Chondrocyte (in vitro differentiated cells): ENCODE data around the gene RETREG2. TPM values are rescaled to one million over a fixed set of nuclear protein-coding genes. Genes with fewer than 3 reads are reported as not detected.

ENCODE experiments used
- DNase-seq: peaks from one replicate; pipeline ENCODE4 v3.0.0; 2021; ENCODE audit warnings: mixed read lengths, low spot score
- H3K27ac Mint-ChIP-seq: one replicate; pipeline ENCODE4 v1.8.0; 2021; ENCODE audit warnings: mild to moderate bottlenecking, moderate library complexity, mixed read lengths; ENCODE audit not compliant: unreplicated experiment
- H3K27me3 Mint-ChIP-seq: 2 replicates; pipeline ENCODE4 v1.8.0; 2021; ENCODE audit warnings: low read depth, mixed read lengths
- H3K36me3 Mint-ChIP-seq: 2 replicates; pipeline ENCODE4 v1.8.0; 2021; ENCODE audit warnings: low read depth, mixed read lengths
- H3K4me1 Mint-ChIP-seq: 2 replicates; pipeline ENCODE4 v1.8.0; 2021; ENCODE audit warnings: low read depth, mild to moderate bottlenecking, mixed read lengths
- H3K4me3 Mint-ChIP-seq: one replicate; pipeline ENCODE4 v1.8.0; 2021; ENCODE audit warnings: mild to moderate bottlenecking, moderate library complexity, mixed read lengths; ENCODE audit not compliant: unreplicated experiment
- H3K9me3 Mint-ChIP-seq: 2 replicates; pipeline ENCODE4 v1.8.0; 2021; ENCODE audit warnings: low read depth, mixed read lengths
- CTCF ChIP-seq: fragments of 200-600 bp; sonication (generic); IDR thresholded peaks from 2 replicates; pipeline ENCODE4 v1.5.0; 2021; ENCODE audit warnings: antibody characterized with exemption, mild to moderate bottlenecking, moderate library complexity
- total RNA-seq: library from RNA; stranded (reverse); gene quantifications from 3 replicates; pipeline ENCODE4 v1.2.1, GENCODE V29; 2021

Gene RETREG2
- total RNA-seq, 1 donor from 2014 or later = 88.0 TPM

GRCh38 chr2:219209236-219210195, 31.4 kb downstream of the RETREG2 start:
- peak overlapping the region; percentile 22 for H3K27ac Mint-ChIP-seq
- TF ChIP-seq CTCF = no peak
- H3K36me3 Mint-ChIP-seq = peaks cover 14% of the 10 kb centered on the region
- DNase-seq = no peak
- H3K4me1 Mint-ChIP-seq = peaks cover 26% of the 10 kb centered on the region
- no peaks in the 10 kb centered on the region for H3K27me3 Mint-ChIP-seq
- H3K4me3 Mint-ChIP-seq = no peak overlapping the region
- H3K9me3 Mint-ChIP-seq = peaks cover under 1% of the 10 kb centered on the region

GRCh38 chr2:219210196-219210885, 32.3 kb downstream of the RETREG2 start:
- no peak overlapping the region for H3K4me3 Mint-ChIP-seq
- no peak for TF ChIP-seq CTCF
- DNase-seq = no peak
- no peaks in the 10 kb centered on the region for H3K9me3 Mint-ChIP-seq
- H3K36me3 Mint-ChIP-seq = peaks cover 17% of the 10 kb centered on the region
- no peaks in the 10 kb centered on the region for H3K27me3 Mint-ChIP-seq
- peaks cover 26% of the 10 kb centered on the region for H3K4me1 Mint-ChIP-seq
- peak overlapping the region; percentile 8 for H3K27ac Mint-ChIP-seq

DNA sequence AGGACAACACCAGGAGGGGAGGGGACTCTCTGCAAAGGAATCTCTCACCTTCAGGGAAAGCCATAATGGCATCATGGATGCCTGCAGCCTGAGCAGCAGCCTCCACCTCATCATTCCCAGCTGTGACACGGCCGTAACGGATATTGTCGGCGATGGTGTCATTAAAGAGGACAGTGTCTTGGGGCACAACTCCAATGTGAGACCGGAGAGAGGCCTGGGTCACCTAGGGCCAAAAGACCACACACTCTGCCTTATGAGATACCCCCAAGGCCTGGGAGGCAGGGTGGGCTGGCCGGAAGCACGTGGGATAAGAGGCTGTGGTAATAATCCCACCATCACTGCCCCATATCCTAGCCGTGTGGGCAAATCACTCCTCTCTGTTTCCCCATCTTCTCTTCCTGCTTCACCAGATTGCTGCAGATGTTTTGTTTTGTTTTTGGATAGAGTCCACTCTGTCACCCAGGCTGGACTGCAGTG, 32.8 kb downstream of the RETREG2 start:
- DNase-seq = no peak
- peak overlapping the region; percentile 49 for H3K27ac Mint-ChIP-seq
- no peaks in the 10 kb centered on the region for H3K27me3 Mint-ChIP-seq
- peaks cover 26% of the 10 kb centered on the region for H3K4me1 Mint-ChIP-seq
- no peak overlapping the region for H3K4me3 Mint-ChIP-seq
- H3K9me3 Mint-ChIP-seq = no peaks in the 10 kb centered on the region
- peaks cover 17% of the 10 kb centered on the region for H3K36me3 Mint-ChIP-seq
- TF ChIP-seq CTCF = no peak

DNA sequence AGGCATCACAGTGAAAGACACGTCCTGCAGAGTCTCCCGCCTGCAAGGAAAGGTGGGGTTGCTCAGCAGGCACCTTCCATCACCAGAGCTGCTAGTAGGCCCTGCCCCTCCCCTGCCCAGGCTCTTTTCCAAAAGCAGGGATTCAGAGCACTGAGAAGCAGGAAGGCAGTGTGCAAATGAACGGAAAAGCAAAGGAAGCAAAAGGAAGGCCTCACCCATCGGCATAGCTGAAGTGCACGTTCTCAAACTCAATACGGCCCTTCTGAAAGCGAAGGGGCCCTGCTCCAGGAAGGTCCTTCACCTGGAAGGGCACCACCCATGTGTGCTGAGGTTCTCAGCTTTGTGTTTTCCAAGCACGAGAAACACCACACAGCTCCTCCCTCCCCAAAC, 34.9 kb downstream of the RETREG2 start:
- Mint-ChIP-seq H3K4me1 (peaks cover 23% of the 10 kb centered on the region), H3K27ac (no peak overlapping the region), H3K9me3 (no peaks in the 10 kb centered on the region), H3K36me3 (peaks cover 17% of the 10 kb centered on the region), H3K27me3 (no peaks in the 10 kb centered on the region), H3K4me3 (no peak overlapping the region)
- no peak for TF ChIP-seq CTCF
- DNase-seq = no peak

DNA sequence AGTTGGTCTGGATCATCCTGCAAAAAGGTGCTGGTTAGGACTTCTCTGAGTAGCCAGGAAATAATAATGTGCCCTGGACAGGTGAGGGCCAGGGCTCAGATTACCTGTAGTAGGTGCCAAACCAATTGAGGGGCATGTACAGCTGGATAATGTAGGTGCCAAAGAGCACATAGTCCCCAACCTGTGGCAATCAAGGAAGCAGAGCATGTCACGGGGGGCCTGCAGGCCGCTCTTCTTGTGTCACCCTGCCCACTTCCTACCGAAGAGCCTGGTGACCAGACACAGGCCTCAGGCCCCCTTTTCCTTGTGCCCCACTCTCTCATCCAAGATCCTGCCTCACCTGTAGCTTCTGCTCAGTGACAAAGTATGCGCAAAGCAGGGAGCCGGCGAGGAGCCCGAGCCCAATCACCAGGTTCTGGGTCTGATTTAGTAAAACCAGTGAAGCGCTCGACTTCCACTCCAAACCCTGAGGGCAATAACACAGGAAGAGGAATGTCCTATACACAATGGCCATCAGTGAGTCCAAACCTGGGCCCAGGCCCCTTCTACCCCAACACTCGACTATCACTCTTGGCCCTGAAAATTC, 35.5 kb downstream of the RETREG2 start:
- Mint-ChIP-seq H3K9me3 (no peaks in the 10 kb centered on the region), H3K4me3 (no peak overlapping the region)
- DNase-seq = no peak

More for the DNA sequence above, 35.5 kb downstream of the RETREG2 start:
- peaks cover 17% of the 10 kb centered on the region for H3K36me3 Mint-ChIP-seq
- no peak for TF ChIP-seq CTCF
- no peaks in the 10 kb centered on the region for H3K27me3 Mint-ChIP-seq
- no peak overlapping the region for H3K27ac Mint-ChIP-seq
- peaks cover 18% of the 10 kb centered on the region for H3K4me1 Mint-ChIP-seq
